GM10847 (cell line): ENCODE results near the gene LRP11.

Experiments used
- POLR2A ChIP-seq: IDR thresholded peaks from 2 replicates; pipeline ENCODE4 v1.6.1; 2011; ENCODE audit not compliant: insufficient read length; ENCODE audit errors: extremely low read depth

The LRP11 gene

GRCh38 chr6:149899926-149900619 is 35.9 kb upstream of the LRP11 start:
- TF ChIP-seq POLR2A: no peak

- no peak for TF ChIP-seq POLR2A
These were observed 35.3 kb upstream of the LRP11 start for GRCh38 chr6:149899486-149899885.

GRCh38 chr6:149898966-149899365 is 34.8 kb upstream of the LRP11 start:
- TF ChIP-seq POLR2A: no peak

- no peak for TF ChIP-seq POLR2A
These were observed 33.9 kb upstream of the LRP11 start, which contains the start of gene RAET1E for GRCh38 chr6:149897855-149898744. Gene RAET1E, minus strand, starts transcription at chr6:149898113. Its CDS starts 7,212 bp downstream, at chr6:149890901.

- no peak for TF ChIP-seq POLR2A
These were observed 33.0 kb upstream of the LRP11 start for GRCh38 chr6:149897015-149897697.

GRCh38 chr6:149896491-149896890 is 32.3 kb upstream of the LRP11 start:
- TF ChIP-seq POLR2A: no peak

- no peak for TF ChIP-seq POLR2A
These were observed 31.7 kb upstream of the LRP11 start for GRCh38 chr6:149895833-149896271.

- no peak for TF ChIP-seq POLR2A
These were observed 31.0 kb upstream of the LRP11 start for GRCh38 chr6:149895048-149895590.

GRCh38 chr6:149891259-149891658 is 27.1 kb upstream of the LRP11 start:
- TF ChIP-seq POLR2A: no peak

GRCh38 chr6:149890629-149891045 is 26.5 kb upstream of the LRP11 start:
- no peak for TF ChIP-seq POLR2A

GRCh38 chr6:149889326-149889725 is 25.2 kb upstream of the LRP11 start:
- TF ChIP-seq POLR2A: no peak

GRCh38 chr6:149888659-149889058 is 24.5 kb upstream of the LRP11 start:
- TF ChIP-seq POLR2A: no peak

- TF ChIP-seq POLR2A: no peak
These were observed 23.9 kb upstream of the LRP11 start for GRCh38 chr6:149888093-149888492.

GRCh38 chr6:149887343-149887742 is 23.2 kb upstream of the LRP11 start:
- no peak for TF ChIP-seq POLR2A

- TF ChIP-seq POLR2A: no peak
These were observed 21.7 kb upstream of the LRP11 start for GRCh38 chr6:149885888-149886287.
